HepG2 (cell line): ENCODE results near the gene ITGB7. TPM values are rescaled to one million over a fixed set of nuclear protein-coding genes. Genes with fewer than 3 reads are reported as not detected.

Experiments used
- ATAC-seq: fragments of 200-7000 bp; cut with Tn5 transposase; 3 replicates; pipeline ENCODE4 v1.9.1; 2020; ENCODE audit warnings: mild to moderate bottlenecking, moderate library complexity
- BruUV-seq: library from RNA; stranded (reverse); fragments of 400-500 nt; replicated peaks from 2 replicates; lab custom pipeline; 2021; lab: Mats Ljungman, UMichigan
- CTCF ChIA-PET: fragments of 300-600 bp; formaldehyde crosslinking; extraction: SDS; loops from one replicate; lab custom pipeline; 2021; ENCODE audit warnings: low total read pairs, inconsistent platforms, low intra/inter-chr PET ratio; lab: Yijun Ruan, JAX
- POLR2A ChIA-PET: fragments of 350-600 bp; sonication (Branson Sonifier 250); formaldehyde crosslinking; loops from one replicate; lab custom pipeline; 2020; ENCODE audit warnings: antibody characterized with exemption, inconsistent platforms; lab: Yijun Ruan, JAX
- DNase-seq: peaks from one replicate; pipeline ENCODE4 v3.0.0-alpha.2; 2015; ENCODE audit warnings: low spot score
- FAIRE-seq: peaks from 3 replicates; lab custom pipeline; 2011; peaks lifted over from hg19 to GRCh38; lab: Jason Lieb, UNC
- H2AFZ ChIP-seq: one replicate; pipeline ENCODE4 v1.6.1; 2011; ENCODE audit warnings: low read length, inconsistent platforms
- H3K27ac ChIP-seq: fragments of 300-600 bp; 3 replicates; pipeline ENCODE4 v1.8.0; 2011; ENCODE audit warnings: mixed run types, mild to moderate bottlenecking, mixed read lengths, low read length, inconsistent platforms; ENCODE audit not compliant: insufficient read depth; ENCODE audit errors: extremely low read length
- H3K27me3 ChIP-seq, 2 experiments: fragments of 200-600 bp in 1 of 2; 2 replicates in 1 of 2; 3 replicates in 1 of 2; pipeline versions ENCODE4 v1.6.0 to v1.8.0; 2011; ENCODE audit warnings: low read length in 2 of 2, mild to moderate bottlenecking in 2 of 2, moderate library complexity in 2 of 2, inconsistent platforms in 1 of 2; ENCODE audit not compliant: insufficient read depth in 2 of 2, control insufficient read depth in 1 of 2
- H3K36me3 ChIP-seq, 2 experiments: fragments of 200-600 bp in 1 of 2; replicated peaks in 1 of 2; 2 replicates in 1 of 2; 3 replicates in 1 of 2; pipeline versions ENCODE4 v1.5.1 to v1.8.0; 2011; ENCODE audit warnings: low read length in 2 of 2, inconsistent platforms in 1 of 2; ENCODE audit not compliant: insufficient read depth in 2 of 2, control insufficient read depth in 1 of 2
- H3K4me1 ChIP-seq: 2 replicates; pipeline ENCODE4 v1.5.1; 2012; ENCODE audit warnings: low read length, inconsistent platforms; ENCODE audit not compliant: insufficient read depth
- H3K4me2 ChIP-seq: 2 replicates; pipeline ENCODE4 v1.6.0; 2011; ENCODE audit warnings: low read depth, low read length, inconsistent platforms
- H3K4me3 ChIP-seq, 3 experiments: fragments of 200-600 bp in 1 of 3; sonication (generic), shearing (Covaris generic) in 1 of 3; replicated peaks in 1 of 3; 2 replicates each; pipeline ENCODE4 v1.5.1; 2011 to 2016; ENCODE audit warnings: low read length in 3 of 3, inconsistent platforms in 2 of 3, low read depth in 2 of 3, mild to moderate bottlenecking in 2 of 3, control low read depth in 1 of 3, mixed read lengths in 1 of 3; ENCODE audit not compliant: insufficient read depth in 1 of 3
- H3K79me2 ChIP-seq: one replicate; pipeline ENCODE4 v1.6.1; 2011; ENCODE audit warnings: low read length, inconsistent platforms; ENCODE audit not compliant: insufficient read depth
- H3K9ac ChIP-seq: 2 replicates; pipeline ENCODE4 v1.6.0; 2011; ENCODE audit warnings: mild to moderate bottlenecking, low read depth, low read length, inconsistent platforms; ENCODE audit not compliant: insufficient read depth
- H3K9me3 ChIP-seq: 2 replicates; pipeline ENCODE4 v1.5.1; 2012; ENCODE audit warnings: mild to moderate bottlenecking, low read length
- H4K20me1 ChIP-seq: 2 replicates; pipeline ENCODE4 v1.6.0; 2011; ENCODE audit warnings: inconsistent platforms, mild to moderate bottlenecking, low read length, moderate library complexity; ENCODE audit not compliant: insufficient read depth
- IRF2 ChIP-seq: IDR thresholded peaks from 2 replicates; pipeline ENCODE4 v1.6.1; 2018; ENCODE audit warnings: missing genetic modification reagents, missing compliant biosample characterization
- SP140L ChIP-seq: sonication (generic); formaldehyde crosslinking; IDR thresholded peaks from 2 replicates; pipeline ENCODE4 v1.4.0; 2020; ENCODE audit warnings: missing genetic modification reagents, borderline replicate concordance
- TBX3 ChIP-seq: fragments of 450-650 bp; IDR thresholded peaks from 2 replicates; pipeline ENCODE4 v1.6.1; 2017; ENCODE audit warnings: antibody characterized with exemption, mild to moderate bottlenecking, inconsistent platforms, borderline replicate concordance
- ZIK1 ChIP-seq: sonication (generic); formaldehyde crosslinking; IDR thresholded peaks from 2 replicates; pipeline ENCODE4 v1.5.0; 2020; ENCODE audit warnings: mild to moderate bottlenecking, low read depth, missing genetic modification reagents, borderline replicate concordance
- ZMAT3 ChIP-seq: sonication (generic); formaldehyde crosslinking; conservative IDR thresholded peaks from 2 replicates; pipeline ENCODE4 v1.7.0; 2021; ENCODE audit warnings: missing genetic modification reagents
- ZMYM4 ChIP-seq: sonication (generic); formaldehyde crosslinking; IDR thresholded peaks from 2 replicates; pipeline ENCODE4 v1.8.1; 2023; ENCODE audit warnings: mild to moderate bottlenecking, missing genetic modification reagents
- ZNF264 ChIP-seq: sonication (generic); formaldehyde crosslinking; IDR thresholded peaks from 2 replicates; pipeline ENCODE4 v1.4.0; 2020; ENCODE audit warnings: missing genetic modification reagents
- ZNF335 ChIP-seq: sonication (generic); formaldehyde crosslinking; IDR thresholded peaks from 2 replicates; pipeline ENCODE4 v1.4.0; 2020; ENCODE audit warnings: missing genetic modification reagents
- ZNF549 ChIP-seq: sonication (generic); formaldehyde crosslinking; IDR thresholded peaks from 2 replicates; pipeline ENCODE4 v1.5.0; 2020; ENCODE audit warnings: missing genetic modification reagents
- ZNF557 ChIP-seq: sonication (generic); formaldehyde crosslinking; IDR thresholded peaks from 2 replicates; pipeline ENCODE4 v1.4.0; 2020; ENCODE audit warnings: missing genetic modification reagents
- ZNF644 ChIP-seq: IDR thresholded peaks from 2 replicates; pipeline ENCODE4 v1.6.1; 2016; ENCODE audit warnings: low read depth
- WGBS: methylation state at CpG from one replicate; pipeline ENCODE4 v1.1.6; 2017; ENCODE audit warnings: low lambda C conversion rate; 5-methylcytosine and 5-hydroxymethylcytosine counted together
- in situ Hi-C: cut with HindIII; loops from 2 replicates; pipeline ENCODE4 v1.10.0; 2017; ENCODE audit warnings: low pct_unique_long_range_greater_than_20kb; ENCODE audit not compliant: extremely low pct_ligation_motif_present
- intact Hi-C: fragments of 100-400 bp; cut with micrococcal nuclease; formaldehyde crosslinking; loops from one replicate; pipeline ENCODE4 v1.10.0; 2022; ENCODE audit not compliant: unreplicated experiment
- polyA plus RNA-seq, 8 experiments: library from polyadenylated mRNA; depleted of rRNA in 3 of 8; stranded (reverse) in 7 of 8; unstranded in 1 of 8; fragments of >200 nt; fragmentation: Illumina TruSeq in 4 of 8; extraction: Trizol in 4 of 8; gene quantifications; 2 replicates each; pipeline versions ENCODE4 v1.2.1 to v1.2.3, GENCODE V29; 2011 to 2016; ENCODE audit warnings: low read depth in 4 of 8, missing spikeins in 1 of 8, mixed read lengths in 1 of 8; ENCODE audit not compliant: insufficient read depth in 1 of 8
- total RNA-seq, 5 experiments: library from RNA; depleted of rRNA; stranded (reverse); fragments of >200 nt; fragmentation: Illumina TruSeq; extraction: Trizol; gene quantifications; 2 replicates each; pipeline ENCODE4 v1.2.3, GENCODE V29; 2016; ENCODE audit warnings: low read depth in 1 of 5
- TF ChIP-seq, protein P1 (sequence below): sonication (generic); formaldehyde crosslinking; IDR thresholded peaks from 2 replicates; pipeline ENCODE4 v1.8.0; 2022; ENCODE audit warnings: missing genetic modification reagents, mild to moderate bottlenecking, inconsistent platforms, borderline replicate concordance
- TF ChIP-seq, protein P2 (sequence below): sonication (generic); formaldehyde crosslinking; IDR thresholded peaks from 2 replicates; pipeline ENCODE4 v1.5.0; 2020; ENCODE audit warnings: mild to moderate bottlenecking, missing genetic modification reagents
- TF ChIP-seq, protein P3 (sequence below): sonication (generic); formaldehyde crosslinking; IDR thresholded peaks from 2 replicates; pipeline ENCODE4 v1.5.1; 2020; ENCODE audit warnings: missing genetic modification reagents, mild to moderate bottlenecking, borderline replicate concordance
- TF ChIP-seq, protein P4 (sequence below): sonication (generic); formaldehyde crosslinking; IDR thresholded peaks from 2 replicates; pipeline ENCODE4 v1.5.0; 2020; ENCODE audit warnings: missing genetic modification reagents, mild to moderate bottlenecking, borderline replicate concordance

Gene ITGB7
- total and polyA plus RNA-seq, 2 of the 13 experiments (the other 11 are each of a cell fraction or from before 2014, with no cell fraction given): 0.16 to 0.18 TPM

DNA sequence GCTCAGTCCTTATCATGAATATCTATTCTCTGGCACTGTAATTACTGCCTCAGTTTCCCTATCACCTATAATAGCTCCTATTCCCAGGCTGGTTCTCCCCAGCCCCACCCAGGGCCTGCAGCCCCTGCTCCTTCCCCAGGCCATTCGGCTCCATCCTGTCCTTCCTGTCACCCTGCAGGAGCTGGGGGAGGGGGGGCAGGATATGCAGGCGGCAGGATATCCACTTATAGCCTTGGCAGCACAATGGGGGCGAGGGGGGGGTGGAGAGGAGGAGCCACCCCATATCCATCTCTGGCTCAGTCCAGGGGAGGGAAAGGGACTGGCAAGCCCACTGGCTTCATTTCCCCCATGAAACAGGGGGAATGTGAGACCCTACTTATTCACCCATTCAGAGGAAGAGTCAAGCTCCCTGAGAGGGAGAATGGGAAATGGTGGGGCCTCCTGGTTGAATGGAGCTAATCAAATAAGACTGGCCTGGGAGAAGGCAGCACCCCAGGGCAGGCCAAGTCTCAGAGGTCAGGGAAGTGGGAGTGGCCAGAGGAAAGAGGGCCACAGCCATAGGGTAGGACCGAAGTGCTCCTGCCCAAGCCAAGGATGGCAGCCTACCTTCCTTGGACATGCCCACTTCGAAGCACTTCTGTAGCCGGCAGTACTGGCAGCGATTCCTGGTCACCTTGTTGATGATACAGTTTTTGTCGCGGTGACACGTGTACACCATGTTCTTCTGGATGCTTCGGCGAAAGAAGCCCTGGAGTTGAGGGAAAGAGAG is 7.8 kb upstream of the ITGB7 start (continued):
- TF ChIP-seq, protein P1, sequence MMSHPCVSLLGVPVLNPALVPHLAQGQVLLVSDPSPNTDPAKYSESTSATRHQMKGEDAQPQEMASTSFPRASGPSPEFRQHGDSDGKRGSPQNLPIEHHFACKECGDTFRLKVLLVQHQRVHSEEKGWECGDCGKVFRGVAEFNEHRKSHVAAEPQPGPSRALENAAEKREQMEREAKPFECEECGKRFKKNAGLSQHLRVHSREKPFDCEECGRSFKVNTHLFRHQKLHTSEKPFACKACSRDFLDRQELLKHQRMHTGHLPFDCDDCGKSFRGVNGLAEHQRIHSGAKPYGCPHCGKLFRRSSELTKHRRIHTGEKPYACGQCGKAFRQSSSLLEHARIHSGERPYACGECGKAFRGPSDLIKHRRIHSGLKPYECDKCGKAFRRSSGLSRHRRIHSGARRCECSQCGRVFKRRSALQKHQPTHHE (CRISPR knock-in tag): no peak

DNA sequence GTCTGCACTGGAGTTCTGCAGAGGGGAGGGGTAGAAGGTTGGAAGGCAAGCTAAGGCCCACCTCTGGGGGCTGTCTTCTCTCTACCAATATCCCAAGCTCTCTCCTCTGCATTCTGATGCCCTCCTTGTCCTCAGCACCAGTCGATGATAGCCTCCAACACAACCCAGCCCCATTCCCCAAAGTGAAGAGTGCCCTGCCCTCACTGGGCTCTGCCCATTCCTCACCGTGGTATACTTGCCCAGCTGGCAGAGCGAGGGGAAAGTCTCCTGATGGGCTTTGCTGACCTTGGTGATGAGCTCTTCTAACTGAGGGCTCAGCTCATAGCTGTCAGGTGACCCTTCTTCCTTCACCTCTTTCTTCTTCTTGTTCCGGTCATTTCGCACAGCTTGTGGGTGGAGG is 7.2 kb upstream of the ITGB7 start:
- in situ Hi-C loops: loop anchor here (5.0 kb wide), 1 partner anchor 73 kb away; no protein-coding TSS in a partner anchor
- no peak overlapping the region for H3K4me2 ChIP-seq
- H3K79me2 ChIP-seq: no peaks in the 10 kb centered on the region
- no peak for TF ChIP-seq SP140L (CRISPR knock-in tag)
- TF ChIP-seq, protein P2, sequence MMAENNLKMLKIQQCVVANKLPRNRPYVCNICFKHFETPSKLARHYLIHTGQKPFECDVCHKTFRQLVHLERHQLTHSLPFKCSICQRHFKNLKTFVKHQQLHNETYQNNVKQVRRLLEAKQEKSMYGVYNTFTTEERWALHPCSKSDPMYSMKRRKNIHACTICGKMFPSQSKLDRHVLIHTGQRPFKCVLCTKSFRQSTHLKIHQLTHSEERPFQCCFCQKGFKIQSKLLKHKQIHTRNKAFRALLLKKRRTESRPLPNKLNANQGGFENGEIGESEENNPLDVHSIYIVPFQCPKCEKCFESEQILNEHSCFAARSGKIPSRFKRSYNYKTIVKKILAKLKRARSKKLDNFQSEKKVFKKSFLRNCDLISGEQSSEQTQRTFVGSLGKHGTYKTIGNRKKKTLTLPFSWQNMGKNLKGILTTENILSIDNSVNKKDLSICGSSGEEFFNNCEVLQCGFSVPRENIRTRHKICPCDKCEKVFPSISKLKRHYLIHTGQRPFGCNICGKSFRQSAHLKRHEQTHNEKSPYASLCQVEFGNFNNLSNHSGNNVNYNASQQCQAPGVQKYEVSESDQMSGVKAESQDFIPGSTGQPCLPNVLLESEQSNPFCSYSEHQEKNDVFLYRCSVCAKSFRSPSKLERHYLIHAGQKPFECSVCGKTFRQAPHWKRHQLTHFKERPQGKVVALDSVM (CRISPR knock-in tag): no peak
- TF ChIP-seq ZNF264: no peak
- no peak for TF ChIP-seq ZNF335 (CRISPR knock-in tag)
- no peak for TF ChIP-seq IRF2 (CRISPR knock-in tag)
- TF ChIP-seq, protein P3, sequence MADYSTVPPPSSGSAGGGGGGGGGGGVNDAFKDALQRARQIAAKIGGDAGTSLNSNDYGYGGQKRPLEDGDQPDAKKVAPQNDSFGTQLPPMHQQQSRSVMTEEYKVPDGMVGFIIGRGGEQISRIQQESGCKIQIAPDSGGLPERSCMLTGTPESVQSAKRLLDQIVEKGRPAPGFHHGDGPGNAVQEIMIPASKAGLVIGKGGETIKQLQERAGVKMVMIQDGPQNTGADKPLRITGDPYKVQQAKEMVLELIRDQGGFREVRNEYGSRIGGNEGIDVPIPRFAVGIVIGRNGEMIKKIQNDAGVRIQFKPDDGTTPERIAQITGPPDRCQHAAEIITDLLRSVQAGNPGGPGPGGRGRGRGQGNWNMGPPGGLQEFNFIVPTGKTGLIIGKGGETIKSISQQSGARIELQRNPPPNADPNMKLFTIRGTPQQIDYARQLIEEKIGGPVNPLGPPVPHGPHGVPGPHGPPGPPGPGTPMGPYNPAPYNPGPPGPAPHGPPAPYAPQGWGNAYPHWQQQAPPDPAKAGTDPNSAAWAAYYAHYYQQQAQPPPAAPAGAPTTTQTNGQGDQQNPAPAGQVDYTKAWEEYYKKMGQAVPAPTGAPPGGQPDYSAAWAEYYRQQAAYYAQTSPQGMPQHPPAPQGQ (CRISPR knock-in tag): no peak
- TF ChIP-seq ZNF557: no peak
- TF ChIP-seq TBX3: no peak
- TF ChIP-seq, protein P4, sequence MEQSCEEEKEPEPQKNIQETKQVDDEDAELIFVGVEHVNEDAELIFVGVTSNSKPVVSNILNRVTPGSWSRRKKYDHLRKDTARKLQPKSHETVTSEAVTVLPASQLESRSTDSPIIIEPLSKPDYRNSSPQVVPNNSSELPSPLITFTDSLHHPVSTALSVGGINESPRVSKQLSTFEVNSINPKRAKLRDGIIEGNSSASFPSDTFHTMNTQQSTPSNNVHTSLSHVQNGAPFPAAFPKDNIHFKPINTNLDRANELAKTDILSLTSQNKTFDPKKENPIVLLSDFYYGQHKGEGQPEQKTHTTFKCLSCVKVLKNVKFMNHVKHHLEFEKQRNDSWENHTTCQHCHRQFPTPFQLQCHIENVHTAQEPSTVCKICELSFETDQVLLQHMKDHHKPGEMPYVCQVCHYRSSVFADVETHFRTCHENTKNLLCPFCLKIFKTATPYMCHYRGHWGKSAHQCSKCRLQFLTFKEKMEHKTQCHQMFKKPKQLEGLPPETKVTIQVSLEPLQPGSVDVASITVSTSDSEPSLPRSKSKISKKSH (CRISPR knock-in tag): no peak
- TF ChIP-seq ZMYM4: no peak
- TF ChIP-seq ZNF644 (CRISPR knock-in tag): no peak
- no peak for TF ChIP-seq ZNF549 (CRISPR knock-in tag)
- TF ChIP-seq ZMAT3 (CRISPR knock-in tag): no peak
- no peak for TF ChIP-seq ZIK1 (CRISPR knock-in tag)

More for the DNA sequence above, 7.2 kb upstream of the ITGB7 start:
- ChIA-PET POLR2A (interaction anchor here (2.0 kb wide), 1 partner anchor 81 kb away, joined by 8 read pairs; the partner anchor contains the start of gene PFDN5), CTCF (interaction anchor here (1.5 to 4.4 kb wide), 3 partner anchors 37 to 131 kb away, joined by 4 to 66 read pairs (median 21); a partner anchor contains a TSS)
- intact Hi-C loops: loop anchor here (5.0 kb wide), 1 partner anchor 38 kb away; a partner anchor contains a TSS
- BruUV-seq: no TSS peak
- Histone ChIP-seq H3K27ac (no peak overlapping the region), H3K9me3 (no peaks in the 10 kb centered on the region), H4K20me1 (no peaks in the 10 kb centered on the region), H3K9ac (no peak overlapping the region), H3K4me1 (peaks cover 54% of the 10 kb centered on the region), H3K4me3 (no peak overlapping the region), H2AFZ (no peak overlapping the region), H3K27me3 (peaks cover 0 to 2% of the 10 kb centered on the region in 2 experiments; a peak in 2 of 5 replicates), H3K36me3 (no peaks in the 10 kb centered on the region; a peak in 1 of 5 replicates)
- FAIRE-seq: no peak
- no peak for DNase-seq
- 85% methylated on average over 5 of the region's 5 CpGs for WGBS
- ATAC-seq: no peak
